Measurements from ENCODE around the gene TMEM184B. TPM values are rescaled to one million over a fixed set of nuclear protein-coding genes. Genes with fewer than 3 reads are reported as not detected.

TMEM184B gene
- total RNA-seq, 1 experiment from 2014 or later = 90.7 TPM

GRCh38 chr22:38276166-38276565 is 3.4 kb upstream of the TMEM184B start:
- DNase-seq (ENCODE audit: low read depth) = no peak

GRCh38 chr22:38273135-38273826 is 471 bp upstream of the TMEM184B start:
- no peak for DNase-seq (ENCODE audit: low read depth)

- DNase-seq (ENCODE audit: low read depth) = no peak
Observed at GRCh38 chr22:38271927-38272372, 860 bp downstream of the TMEM184B start.

- no peak for DNase-seq (ENCODE audit: low read depth)
Observed at GRCh38 chr22:38271101-38271500, 1.7 kb downstream of the TMEM184B start.

GRCh38 chr22:38270091-38270992 is 2.5 kb downstream of the TMEM184B start:
- DNase-seq (ENCODE audit: low read depth) = no peak

GRCh38 chr22:38269466-38269865 is 3.3 kb downstream of the TMEM184B start:
- no peak for DNase-seq (ENCODE audit: low read depth)

GRCh38 chr22:38267086-38267485 is 5.7 kb downstream of the TMEM184B start:
- no peak for DNase-seq (ENCODE audit: low read depth)

GRCh38 chr22:38266120-38266519 is 6.7 kb downstream of the TMEM184B start:
- DNase-seq (ENCODE audit: low read depth) = no peak

GRCh38 chr22:38264322-38264843 is 8.4 kb downstream of the TMEM184B start:
- no peak for DNase-seq (ENCODE audit: low read depth)

- peak; percentile 22 for DNase-seq (ENCODE audit: low read depth)
Observed at GRCh38 chr22:38262051-38262795, 10.6 kb downstream of the TMEM184B start.

- DNase-seq (ENCODE audit: low read depth) = no peak
Observed at GRCh38 chr22:38260761-38261681, 11.8 kb downstream of the TMEM184B start.

GRCh38 chr22:38259370-38259769 is 13.4 kb downstream of the TMEM184B start:
- no peak for DNase-seq (ENCODE audit: low read depth)

- DNase-seq (ENCODE audit: low read depth) = no peak
Observed at GRCh38 chr22:38258895-38259294, 13.9 kb downstream of the TMEM184B start.

GRCh38 chr22:38257650-38258250 is 15.1 kb downstream of the TMEM184B start:
- DNase-seq (ENCODE audit: low read depth) = no peak

- DNase-seq (ENCODE audit: low read depth) = peak; percentile 58
Observed at GRCh38 chr22:38257181-38257580, 15.6 kb downstream of the TMEM184B start.

- DNase-seq (ENCODE audit: low read depth) = no peak
Observed at GRCh38 chr22:38255697-38256096, 17.1 kb downstream of the TMEM184B start.

GRCh38 chr22:38251341-38251692 is 21.5 kb downstream of the TMEM184B start:
- no peak for DNase-seq (ENCODE audit: low read depth)

GRCh38 chr22:38250643-38251340 is 22.0 kb downstream of the TMEM184B start:
- DNase-seq (ENCODE audit: low read depth) = no peak

- no peak for DNase-seq (ENCODE audit: low read depth)
Observed at GRCh38 chr22:38249803-38250642, 22.8 kb downstream of the TMEM184B start.
